HK-2 (cell line): ENCODE data around the gene JAKMIP2.

ENCODE experiments used
- DNase-seq: peaks from one replicate; pipeline ENCODE4 v3.0.0-alpha.2; 2018; ENCODE audit not compliant: unreplicated experiment

JAKMIP2 gene

DNA sequence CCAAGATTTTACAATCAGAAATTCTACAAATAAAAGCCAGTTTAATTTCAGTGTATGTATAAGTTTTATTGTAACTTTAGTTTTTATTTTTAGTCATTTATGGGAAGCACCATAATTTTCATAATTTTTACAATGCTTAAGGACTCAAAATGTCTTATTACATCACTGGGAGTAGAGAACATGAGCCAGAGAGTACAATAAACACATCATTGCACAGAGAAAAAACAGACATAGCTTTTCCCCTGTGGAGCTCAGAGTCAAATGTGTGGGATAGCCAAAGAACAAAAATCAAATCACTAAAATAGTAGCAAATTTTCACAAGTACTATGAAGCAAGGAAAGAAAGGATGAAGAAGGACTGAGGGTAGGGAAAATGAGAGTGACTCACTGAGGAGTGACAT, 5.5 kb upstream of the JAKMIP2 start:
- no peak for DNase-seq

DNA sequence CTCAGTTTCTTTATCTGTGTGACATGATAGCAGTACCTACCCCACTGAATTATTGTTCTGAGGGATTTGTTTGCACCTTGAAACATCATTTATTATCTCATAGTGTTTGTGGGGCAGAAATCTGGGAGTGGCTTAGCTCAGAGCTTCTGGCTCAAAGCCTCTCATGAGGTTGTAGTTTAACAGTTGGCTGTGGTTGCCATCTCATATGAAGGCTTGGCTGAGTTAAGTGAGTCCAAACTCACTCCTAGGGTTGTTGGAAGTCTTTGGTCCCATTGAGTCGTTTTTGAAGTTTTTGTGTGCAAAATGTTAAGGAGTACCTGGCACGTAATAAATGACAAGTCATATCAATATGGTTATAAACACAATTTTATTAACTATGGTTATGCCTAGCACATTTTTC, 3.6 kb upstream of the JAKMIP2 start:
- no peak for DNase-seq

DNA sequence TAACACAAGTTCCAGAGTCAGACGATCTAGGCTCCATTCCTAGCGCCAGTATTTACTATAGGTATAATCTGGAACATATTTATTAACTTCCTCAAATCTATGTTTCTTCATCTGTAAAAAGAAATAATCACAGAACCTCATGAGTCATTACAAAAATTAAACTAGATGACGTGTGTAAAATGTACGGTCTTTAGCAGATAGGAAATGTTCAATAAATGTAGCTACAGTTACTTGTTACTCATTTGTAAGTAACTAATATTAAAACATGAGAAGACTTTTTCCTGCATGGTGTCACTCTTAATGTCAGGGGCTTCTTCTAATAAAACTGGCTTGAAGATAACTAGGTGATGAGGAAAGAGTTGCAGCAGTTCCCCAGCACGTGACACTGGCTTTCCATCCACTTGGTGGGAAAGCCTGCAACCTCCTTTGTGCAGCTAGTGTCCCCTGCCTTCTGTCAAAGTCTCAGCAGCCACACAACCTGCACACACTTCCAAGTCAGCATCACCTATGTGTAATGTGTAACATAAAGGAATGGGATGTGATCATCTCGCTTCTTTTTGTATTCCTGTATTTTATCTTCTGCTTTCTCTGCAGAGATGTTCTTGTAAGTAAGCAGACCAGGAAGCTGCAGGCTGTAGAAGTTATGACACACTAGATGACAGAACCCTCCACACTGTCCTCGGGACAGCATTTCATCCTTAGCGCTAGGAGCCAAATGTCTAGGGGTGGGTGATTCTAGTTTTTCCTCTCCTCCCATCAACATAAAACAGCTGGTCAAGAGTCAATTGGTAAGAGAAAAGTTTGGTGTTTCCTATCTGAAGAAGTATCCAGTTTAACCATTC, 1.8 kb upstream of the JAKMIP2 start:
- no peak for DNase-seq

DNA sequence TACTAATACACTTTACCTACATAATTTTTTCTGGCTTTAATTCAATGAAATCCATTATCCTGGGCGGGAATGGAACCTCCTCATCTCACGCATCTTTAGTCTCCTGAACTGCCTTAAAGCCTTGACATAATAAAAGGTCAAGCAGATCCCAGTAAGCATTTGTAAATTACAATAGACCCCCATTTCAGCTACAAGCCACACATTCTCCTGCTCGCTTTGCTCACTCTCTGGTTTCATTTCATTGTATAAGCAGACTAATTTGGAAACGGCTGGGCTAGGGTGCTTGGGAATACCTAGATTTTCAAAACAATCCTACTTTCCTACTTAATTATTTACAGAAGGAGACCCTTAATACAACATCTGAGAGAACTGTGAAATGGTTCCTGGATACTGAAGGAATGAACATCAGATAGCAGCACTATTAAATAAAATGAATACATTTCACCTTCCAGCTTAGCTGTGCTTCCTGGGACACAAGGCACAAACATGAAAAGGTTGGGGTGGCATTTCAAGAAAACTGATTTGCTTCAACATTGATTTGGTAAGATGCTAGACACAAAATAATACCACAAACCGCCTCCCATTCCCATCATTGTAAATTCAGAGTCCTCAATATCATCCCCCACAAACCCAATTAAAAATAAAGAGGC, 1.5 kb downstream of the JAKMIP2 start:
- DNase-seq: no peak

DNA sequence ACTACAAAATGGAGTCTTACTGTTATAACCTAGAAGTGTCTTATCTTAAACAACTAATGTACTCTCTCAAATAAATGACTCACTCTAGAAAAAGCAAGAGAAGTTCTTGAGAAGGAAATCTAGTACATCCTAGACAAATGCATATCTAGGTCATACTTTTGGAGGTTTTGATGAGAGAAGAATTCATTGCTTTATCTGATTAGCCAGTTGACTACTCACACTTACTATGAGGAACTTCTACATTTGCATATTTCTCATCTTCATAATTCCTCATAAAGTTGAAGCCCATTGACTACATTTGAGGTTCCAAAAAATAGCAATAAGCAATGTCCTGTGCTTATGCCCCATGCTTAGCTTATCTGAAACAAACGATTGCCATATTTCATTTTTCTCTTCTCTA, 2.8 kb downstream of the JAKMIP2 start:
- no peak for DNase-seq

DNA sequence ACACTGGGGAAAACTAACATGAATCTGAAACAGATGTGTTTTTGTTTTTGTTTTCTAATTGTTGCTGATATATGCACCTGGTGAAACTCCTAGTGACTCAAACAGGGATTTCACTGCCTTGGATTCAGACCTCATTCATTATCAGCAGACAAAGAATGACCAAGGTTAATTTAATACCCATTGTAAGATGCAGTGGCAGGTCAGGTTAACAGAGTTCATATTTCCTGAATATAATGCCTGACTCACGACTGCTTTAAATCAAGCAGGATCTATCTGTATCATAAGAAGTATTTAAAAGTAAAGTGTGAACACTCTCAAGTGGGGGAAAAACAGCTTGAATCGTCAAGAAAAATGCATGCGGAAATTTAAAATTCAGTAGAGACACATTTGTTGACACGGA, 5.5 kb downstream of the JAKMIP2 start:
- no peak for DNase-seq

DNA sequence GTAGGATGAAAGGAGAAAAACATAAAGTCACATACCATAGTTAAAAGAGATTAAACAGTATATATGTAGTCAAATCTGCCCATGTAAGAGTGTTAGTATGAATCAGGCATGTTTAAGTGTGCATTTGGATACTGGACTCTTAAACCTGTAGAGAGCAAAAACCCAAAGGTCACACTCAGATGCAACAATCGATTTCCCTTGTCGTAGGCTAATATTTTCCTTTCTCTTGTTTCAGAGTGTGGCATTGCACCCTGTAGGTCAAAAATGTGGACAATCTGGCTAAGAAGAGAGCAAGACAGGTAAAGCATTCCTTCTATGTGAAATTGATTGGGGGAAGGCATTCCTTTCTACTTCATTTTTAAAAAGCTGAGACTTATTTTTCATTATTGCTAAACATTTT, 8.9 kb downstream of the JAKMIP2 start:
- no peak for DNase-seq

DNA sequence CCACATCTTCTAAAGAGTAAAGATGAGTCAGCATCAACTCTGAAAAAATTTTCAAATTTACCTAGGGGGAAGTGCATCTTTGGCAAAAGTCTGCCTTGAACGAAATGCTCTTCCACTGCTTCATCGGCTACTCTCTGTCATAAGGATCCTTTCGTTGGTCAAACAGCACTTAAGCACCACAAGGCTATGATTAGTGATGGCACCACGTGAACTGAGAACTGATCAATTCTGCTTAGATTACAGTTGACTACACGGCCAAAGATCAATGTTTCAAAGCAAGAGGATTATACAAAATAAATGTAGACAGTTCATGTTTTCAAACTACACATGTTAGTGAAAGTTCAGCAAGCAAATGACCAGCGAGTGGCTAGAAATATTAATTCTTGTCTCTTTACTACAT, 9.4 kb downstream of the JAKMIP2 start:
- DNase-seq: no peak

DNA sequence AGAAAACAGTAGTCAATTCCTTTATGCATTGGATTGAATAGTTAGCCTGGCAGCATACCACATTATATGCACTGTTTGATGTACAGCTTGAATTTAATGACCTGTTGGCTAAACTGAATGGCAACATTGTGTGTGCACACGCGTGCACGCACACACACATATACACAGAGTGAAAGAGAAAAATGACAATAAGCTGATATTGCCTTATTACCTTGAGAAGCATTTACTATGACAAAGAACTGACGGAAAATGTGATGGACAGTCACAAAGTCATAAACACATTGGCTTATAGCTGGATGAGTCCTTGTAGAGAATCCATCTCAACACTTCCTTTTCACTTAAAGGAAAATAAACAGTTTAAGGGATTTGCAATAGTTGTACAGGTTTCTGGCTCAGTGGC, 15.5 kb downstream of the JAKMIP2 start:
- no peak for DNase-seq

DNA sequence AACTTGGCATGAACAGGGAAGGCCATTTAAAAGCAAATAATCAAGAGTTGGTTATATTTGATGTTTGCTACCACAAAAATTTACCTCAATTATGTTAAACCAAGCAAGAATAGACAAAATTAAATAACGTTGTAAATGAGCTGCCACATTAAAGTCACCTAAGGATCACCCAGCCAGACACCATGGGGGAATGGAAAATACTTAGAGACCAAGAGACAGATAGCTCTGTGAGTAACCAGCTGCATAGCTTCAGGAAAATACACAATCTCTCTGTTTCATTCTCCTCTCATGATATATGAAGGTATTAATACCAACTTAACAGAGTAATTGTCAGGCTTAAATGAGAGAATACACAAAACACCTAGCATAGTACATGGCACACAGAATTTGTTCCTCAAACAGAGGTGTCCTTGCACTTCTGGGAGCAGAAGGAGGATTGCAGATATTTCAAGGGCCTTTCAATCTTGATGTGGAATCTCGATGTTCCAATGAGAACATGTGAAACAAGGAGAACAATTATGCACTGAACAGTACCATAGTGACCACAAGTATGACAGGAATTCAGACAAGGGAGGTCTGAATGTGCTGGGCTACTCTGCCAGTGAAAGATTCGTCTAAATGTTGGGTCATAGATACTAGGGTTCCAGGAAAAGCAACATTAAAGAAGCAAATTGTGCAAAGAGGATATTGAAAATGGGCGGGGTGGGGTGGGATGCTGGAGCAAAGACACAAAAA, 18.6 kb downstream of the JAKMIP2 start:
- DNase-seq: no peak

DNA sequence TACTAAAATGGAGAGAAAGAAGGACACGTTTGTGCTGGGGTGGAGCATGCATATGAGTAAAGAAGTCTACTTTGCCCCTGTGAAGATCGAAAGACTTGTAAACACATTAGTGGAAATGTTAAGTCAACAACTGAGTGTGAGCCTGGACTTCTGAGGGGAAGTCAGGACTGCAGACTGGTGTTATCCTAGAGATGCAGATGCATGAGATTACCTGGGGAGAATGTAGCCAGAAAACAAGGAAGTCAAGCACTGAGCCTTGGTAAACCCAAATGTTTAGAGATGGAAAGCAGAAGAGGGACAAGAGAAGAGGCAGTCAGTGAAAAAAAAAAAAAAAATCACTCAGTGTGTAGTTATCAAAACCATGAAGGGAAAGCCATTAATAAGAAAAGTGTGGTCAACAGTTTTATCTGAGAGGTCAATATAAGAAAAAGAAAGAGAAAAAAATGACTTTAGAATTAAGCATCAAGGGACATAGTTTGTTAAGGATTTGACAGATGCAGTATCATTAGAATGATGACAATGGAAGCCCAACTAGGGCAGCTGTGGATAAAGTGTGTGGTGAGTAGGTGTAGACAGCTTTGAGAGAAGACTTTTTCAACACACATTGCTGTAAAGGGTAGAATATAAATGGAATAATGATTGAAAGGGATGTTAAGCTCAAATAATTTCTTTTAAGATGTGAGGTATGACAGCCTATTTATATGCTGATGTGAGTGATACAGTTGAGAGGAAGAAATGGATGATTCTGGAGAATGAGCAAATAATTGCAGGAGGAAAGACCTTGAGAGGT, 22.2 kb downstream of the JAKMIP2 start:
- no peak for DNase-seq

DNA sequence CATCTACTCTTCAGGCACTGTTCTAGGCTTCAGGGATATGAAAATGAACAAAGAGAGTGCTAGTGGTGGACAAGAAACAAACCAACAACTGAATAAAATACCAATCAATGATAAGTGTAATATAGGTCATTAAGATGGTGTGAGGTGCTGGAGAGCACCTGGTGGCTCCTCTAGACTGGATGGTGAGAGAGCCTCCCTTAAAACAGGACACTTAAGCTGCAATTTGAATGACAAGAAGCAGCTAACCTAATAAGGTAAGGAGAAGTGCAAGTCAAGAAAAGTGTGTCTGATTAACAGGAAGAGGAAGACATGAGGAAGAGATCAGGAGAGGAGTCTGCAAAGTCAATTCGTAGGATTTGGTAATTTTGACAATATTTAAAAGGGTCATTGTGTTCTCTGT, 23.1 kb downstream of the JAKMIP2 start:
- DNase-seq: no peak

DNA sequence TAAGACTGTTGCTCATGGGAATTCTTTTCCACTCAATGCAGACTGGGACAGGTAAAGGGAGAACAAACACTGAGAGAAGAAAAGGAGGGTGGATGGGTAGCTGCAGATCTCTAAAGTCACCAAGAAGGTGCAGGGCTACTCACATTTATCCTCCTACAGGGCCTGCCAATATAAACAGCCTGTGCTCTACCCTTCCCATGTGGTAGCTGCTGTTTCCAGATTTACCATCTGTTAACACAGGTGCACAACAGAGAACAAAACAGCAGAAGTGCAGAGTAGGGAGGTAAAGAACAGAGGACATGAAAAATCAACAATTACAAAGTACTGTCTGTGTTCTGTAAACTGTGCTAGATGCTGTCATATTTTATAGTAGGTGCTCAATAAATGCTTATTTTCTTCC, 26.0 kb downstream of the JAKMIP2 start:
- no peak for DNase-seq

DNA sequence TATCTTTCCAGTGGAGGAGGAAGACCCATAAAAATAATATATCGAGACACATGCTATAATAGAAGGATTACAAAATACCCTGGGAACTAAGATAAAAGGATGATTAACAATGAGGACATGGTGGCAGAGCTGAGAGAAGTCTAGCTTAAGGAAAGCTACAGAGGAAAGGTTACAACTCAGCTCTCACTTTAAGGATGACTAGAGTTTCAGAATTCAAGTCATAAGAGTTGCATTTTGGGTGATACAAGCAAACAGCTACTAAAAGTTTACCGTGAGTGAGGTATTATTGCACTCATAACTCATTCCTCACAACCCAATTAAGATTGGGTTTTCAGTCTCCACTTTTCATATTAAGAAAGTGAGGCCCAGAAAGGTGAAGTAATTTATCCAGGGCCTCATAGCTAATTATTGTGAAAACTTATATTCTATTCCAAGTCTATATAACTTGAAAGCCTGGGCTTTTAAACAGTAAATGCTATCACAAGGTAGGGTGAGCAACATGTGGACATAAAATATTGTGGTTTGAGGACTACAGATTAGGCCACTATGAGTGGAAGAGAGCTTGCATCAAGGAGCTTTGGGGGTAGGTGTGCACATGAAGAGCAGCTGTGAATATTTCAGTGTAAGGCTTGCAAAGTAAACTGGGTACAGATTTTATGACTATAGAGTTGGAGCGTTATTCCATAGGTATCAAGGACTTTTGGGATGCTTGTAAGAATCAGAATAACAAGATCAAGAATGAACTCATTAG, 28.0 kb downstream of the JAKMIP2 start:
- DNase-seq: no peak

DNA sequence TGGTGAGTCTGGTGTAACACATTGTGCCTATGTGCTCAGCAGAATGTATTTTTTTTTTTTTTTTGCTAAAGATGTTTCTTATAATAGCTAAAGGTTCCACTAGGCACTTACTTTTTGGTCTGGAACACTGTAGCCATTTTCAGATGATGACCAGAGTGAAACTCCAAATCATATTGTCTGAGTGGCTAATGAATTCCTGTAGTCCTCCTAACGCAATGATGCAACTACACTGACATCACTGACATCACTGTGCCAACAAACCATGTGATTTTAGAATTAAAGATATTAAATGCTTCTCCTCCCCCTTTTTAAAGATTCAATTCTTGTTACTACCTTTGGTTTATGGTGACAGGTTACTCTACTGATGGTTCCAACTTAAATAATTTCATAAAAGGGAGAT, 28.8 kb downstream of the JAKMIP2 start:
- DNase-seq: no peak

DNA sequence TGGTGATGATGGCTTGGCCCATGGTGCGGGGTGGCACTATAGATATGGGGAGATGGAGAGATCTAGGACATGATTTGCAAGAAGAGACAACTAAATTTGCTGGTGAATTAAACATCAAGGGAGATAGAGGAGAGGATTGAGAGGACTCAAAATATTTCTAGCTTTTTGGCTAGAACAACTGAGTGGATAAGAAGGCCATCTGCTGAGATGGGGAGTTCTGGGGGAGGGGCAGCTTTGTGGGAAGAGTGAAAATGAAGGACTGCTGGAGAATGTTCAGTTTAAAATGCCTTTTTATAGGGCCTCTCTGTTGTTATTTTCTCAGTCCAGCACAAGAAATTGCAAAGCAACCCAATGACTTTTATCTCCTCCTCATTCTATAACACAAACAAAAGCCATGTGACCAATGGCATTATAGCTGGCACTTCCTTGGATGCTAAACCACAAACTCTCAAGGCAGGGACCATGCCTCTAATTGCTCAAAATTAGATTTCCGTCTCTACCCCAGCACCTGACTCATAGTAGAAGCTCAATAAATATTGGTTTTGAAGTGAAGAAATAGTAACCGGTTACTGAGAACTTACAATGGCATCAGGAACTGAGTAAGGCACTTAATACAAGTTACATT, 29.8 kb downstream of the JAKMIP2 start:
- no peak for DNase-seq

DNA sequence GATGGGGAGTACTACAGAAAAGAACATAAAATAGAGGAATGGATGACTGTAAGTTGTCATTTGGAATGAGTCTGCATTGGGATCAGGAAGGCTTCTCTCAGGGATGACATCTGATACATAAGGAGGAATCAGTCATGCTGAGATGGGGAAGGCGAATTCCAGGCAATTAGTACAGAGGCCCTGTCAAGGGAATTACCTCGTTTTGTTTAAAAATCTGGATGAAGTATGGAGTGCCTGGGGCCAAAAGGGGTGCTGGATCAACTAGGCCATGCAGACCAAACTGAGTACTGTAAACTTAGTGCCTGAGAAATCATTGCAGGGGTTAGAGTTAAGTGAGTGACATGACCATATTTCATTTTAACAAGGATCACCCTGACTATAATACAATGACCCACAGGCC, 30.5 kb downstream of the JAKMIP2 start:
- no peak for DNase-seq

DNA sequence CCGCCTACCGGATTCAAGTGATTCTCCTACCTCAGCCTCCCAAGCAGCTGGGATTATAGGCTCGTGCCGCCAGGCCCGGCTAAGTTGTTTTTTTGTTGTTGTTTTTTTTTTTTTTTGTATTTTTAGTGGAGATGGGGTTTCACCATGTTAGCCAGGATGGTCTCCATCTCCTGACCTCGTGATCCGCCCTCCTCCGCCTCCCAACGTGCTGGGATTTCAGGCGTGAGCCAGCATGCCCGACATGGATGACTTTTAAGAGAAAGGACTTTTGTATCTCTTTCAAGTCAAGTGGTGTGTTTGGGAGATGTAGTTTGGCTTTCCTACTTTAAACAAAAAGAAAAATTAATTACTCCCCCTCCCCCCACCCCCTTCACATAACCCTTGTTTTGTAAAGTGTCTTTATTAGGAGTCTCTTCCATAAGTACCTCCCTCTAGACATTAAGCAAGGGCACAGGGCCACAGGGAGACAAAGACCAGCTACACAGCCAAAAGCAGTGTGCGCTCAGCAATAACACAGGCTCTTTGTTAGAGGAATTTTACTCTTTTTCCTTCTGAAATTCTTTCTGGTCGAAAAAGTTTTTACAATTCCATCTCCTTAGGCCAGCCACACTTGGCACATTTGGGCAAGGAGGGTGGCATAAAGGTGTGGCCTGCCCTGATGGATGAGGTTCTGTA, 31.2 kb downstream of the JAKMIP2 start:
- no peak for DNase-seq

DNA sequence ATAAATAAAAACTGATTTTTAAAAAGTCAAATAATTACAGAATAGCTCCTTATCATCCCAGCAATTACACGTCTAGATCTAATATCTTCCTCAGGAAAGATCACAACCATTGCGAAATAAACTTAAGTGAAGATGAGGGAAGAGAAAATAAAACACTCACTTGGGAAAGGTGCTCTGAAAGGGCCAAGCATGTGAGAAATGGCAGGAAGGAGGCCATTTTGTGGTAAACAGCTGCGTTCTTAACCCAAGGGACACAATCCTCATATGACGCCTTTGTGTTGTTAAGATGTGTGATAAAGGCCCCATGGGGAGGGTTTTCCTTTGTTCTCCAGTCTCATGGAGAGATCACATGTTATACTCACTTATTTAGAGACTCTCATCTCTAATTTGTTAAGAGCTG, 32.5 kb downstream of the JAKMIP2 start:
- DNase-seq: no peak

DNA sequence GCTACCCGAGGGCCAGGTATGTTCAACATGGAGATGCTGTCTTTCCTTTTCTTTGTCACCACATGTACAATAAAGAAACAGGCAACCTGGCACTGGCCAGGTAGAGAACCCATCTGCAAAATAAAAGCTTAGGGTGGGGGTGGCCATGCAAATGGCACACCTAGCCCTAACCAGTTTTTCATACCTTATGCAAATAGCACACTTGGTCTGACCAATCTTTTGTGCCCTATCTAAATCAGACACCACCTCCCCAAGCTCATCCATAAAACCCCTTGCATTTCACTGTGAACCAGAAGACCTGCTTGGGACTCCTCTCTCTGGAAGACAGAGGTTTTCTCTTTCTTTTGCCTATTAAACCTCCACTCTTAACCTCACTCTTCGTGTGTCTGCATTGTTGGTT, 33.9 kb downstream of the JAKMIP2 start:
- no peak for DNase-seq
